Measurements from ENCODE around the gene TXNRD1.

Gene TXNRD1

GRCh38 chr12:104247698-104248097 is 32.1 kb downstream of the TXNRD1 start:
- TF ChIP-seq CTCF (IDR thresholded peaks at IDR 0.05; ENCODE audit: insufficient read depth, low read depth, low read length, missing control alignments), result no peak
- no peak for DNase-seq (ENCODE audit: low read depth)
- H3K4me3 ChIP-seq (ENCODE audit: low read length), result no peak overlapping the region

- no peak for TF ChIP-seq CTCF (IDR thresholded peaks at IDR 0.05; ENCODE audit: insufficient read depth, low read depth, low read length, missing control alignments)
- H3K4me3 ChIP-seq (ENCODE audit: low read length), result no peak overlapping the region
- no peak for DNase-seq (ENCODE audit: low read depth)
These were observed 32.9 kb downstream of the TXNRD1 start for GRCh38 chr12:104248444-104248843.

- no peak for TF ChIP-seq CTCF (IDR thresholded peaks at IDR 0.05; ENCODE audit: insufficient read depth, low read depth, low read length, missing control alignments)
- no peak for DNase-seq (ENCODE audit: low read depth)
- no peak overlapping the region for H3K4me3 ChIP-seq (ENCODE audit: low read length)
These were observed 33.4 kb downstream of the TXNRD1 start for GRCh38 chr12:104249017-104249416.

- TF ChIP-seq CTCF (IDR thresholded peaks at IDR 0.05; ENCODE audit: insufficient read depth, low read depth, low read length, missing control alignments), result no peak
- H3K4me3 ChIP-seq (ENCODE audit: low read length), result no peak overlapping the region
- DNase-seq (ENCODE audit: low read depth), result no peak
These were observed 34.3 kb downstream of the TXNRD1 start for GRCh38 chr12:104249898-104250297.

GRCh38 chr12:104250366-104251125 is 35.0 kb downstream of the TXNRD1 start:
- TF ChIP-seq CTCF (IDR thresholded peaks at IDR 0.05; ENCODE audit: insufficient read depth, low read depth, low read length, missing control alignments), result no peak
- no peak for DNase-seq (ENCODE audit: low read depth)
- no peak overlapping the region for H3K4me3 ChIP-seq (ENCODE audit: low read length)

GRCh38 chr12:104257913-104258472 is 42.4 kb downstream of the TXNRD1 start:
- DNase-seq (ENCODE audit: low read depth), result no peak
- no peak overlapping the region for H3K4me3 ChIP-seq (ENCODE audit: low read length)
- no peak for TF ChIP-seq CTCF (IDR thresholded peaks at IDR 0.05; ENCODE audit: insufficient read depth, low read depth, low read length, missing control alignments)

Data from epithelial cell of esophagus (primary cell).